GM18951 (cell line): ENCODE results near the gene CELA1.

Experiments
- POLR2A ChIP-seq: IDR thresholded peaks from 4 replicates; pipeline ENCODE4 v1.6.1; 2011; ENCODE audit warnings: mild to moderate bottlenecking; ENCODE audit not compliant: insufficient read length, insufficient read depth; ENCODE audit errors: extremely low read depth
- in situ Hi-C: fragments of 300-500 bp; cut with MboI; formaldehyde crosslinking; loops from one replicate; pipeline ENCODE4 v1.12.0; 2022; ENCODE audit warnings: low sequenced_read_pairs, mixed read lengths, inconsistent platforms; ENCODE audit not compliant: unreplicated experiment

CELA1 gene

GRCh38 chr12:51368640-51369517 is 22.4 kb upstream of the CELA1 start:
- in situ Hi-C loops, result no loop called here
- TF ChIP-seq POLR2A, result peak; percentile 45

GRCh38 chr12:51365276-51365675 is 18.8 kb upstream of the CELA1 start:
- in situ Hi-C loops, result no loop called here
- TF ChIP-seq POLR2A, result no peak

DNA sequence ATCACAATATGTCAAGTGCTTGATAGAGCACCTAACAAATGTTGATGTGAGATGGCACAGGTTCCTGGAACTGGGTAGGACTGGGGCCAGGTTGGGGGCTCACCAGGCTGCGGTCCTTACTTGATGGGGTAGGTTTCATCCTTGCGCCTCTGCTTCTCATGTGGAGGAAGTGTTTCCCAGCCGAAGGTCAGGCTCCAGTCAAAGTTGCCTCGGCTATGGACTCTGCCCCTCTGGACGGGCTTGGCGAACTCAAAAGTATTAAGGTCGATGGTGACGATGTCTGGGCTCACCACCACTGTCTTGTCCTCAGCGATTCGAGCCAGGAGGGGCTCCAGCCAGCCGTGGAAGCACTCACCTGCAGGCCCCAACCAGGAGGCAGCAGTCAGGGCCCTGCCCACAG is 17.5 kb upstream of the CELA1 start:
- no peak for TF ChIP-seq POLR2A
- in situ Hi-C loops, result no loop called here

DNA sequence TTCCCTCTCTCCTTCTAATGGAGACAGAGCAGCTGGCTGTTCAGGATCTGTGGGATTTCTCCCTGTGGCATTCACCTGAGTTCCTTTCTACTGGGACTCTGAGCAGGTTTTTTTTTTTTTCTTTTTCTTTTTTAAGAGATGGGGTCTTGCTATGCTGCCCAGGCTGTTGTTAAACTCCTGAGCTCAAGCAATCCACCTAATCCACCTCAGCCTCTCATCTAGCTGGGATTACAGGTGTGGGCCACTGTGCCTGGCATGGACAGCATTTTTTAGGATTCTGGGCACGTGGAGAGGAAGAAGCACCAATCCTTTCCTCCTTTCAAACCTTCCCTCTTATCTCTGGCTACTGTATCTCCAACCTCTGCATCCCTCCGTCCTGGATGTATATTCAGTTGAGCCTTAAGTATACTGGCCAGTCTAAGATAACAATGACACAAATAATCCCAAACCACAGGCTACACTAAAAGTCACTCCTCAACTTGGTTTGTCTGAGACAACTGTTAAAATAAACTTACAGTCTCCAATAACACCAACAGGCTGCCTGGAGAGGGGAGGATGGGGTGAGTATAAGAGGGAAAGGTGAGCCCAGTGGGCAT is 16.4 kb upstream of the CELA1 start:
- TF ChIP-seq POLR2A, result no peak
- in situ Hi-C loops, result no loop called here

DNA sequence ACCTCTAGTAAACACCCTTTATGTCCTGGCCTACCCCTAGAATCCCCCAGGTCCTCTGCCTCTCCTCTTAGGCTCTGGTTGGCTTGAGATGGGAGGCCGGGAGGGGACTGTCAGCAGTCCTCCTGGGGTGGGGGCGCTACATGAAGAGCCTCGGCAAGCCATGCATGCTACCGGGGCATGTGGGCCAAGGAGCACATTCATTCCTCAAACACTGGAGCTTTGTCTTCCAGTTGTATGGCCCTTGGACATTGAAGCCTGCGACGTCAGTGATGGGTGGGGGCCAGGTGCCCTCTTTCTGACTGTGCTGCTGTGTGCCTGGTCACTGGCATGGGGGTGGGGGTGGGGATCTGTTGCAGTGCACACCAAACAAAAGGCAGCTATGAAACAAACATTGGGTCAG is 15.8 kb upstream of the CELA1 start:
- in situ Hi-C loops, result no loop called here
- no peak for TF ChIP-seq POLR2A

GRCh38 chr12:51361161-51362016 is 14.9 kb upstream of the CELA1 start:
- no peak for TF ChIP-seq POLR2A
- in situ Hi-C loops, result no loop called here

DNA sequence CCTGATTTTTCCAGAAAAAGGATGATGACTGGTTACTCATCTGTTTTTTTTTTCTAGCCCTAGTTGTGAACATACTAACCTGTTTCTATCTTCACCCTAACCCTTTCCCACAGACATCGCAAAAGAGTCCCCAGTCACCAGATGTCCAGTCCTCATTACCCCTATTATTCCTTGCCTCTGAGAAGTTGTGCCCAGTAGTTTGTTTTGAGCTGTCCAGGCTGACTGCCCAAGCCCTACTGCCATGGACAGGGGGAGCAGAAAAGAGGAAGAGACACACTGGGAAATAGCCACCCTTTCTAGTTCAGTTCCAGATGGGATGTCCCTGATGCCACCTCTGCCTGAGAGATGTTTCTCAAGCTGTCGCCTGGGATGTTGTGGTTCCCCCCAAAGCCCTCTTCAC is 13.8 kb upstream of the CELA1 start:
- in situ Hi-C loops, result no loop called here
- TF ChIP-seq POLR2A, result no peak

DNA sequence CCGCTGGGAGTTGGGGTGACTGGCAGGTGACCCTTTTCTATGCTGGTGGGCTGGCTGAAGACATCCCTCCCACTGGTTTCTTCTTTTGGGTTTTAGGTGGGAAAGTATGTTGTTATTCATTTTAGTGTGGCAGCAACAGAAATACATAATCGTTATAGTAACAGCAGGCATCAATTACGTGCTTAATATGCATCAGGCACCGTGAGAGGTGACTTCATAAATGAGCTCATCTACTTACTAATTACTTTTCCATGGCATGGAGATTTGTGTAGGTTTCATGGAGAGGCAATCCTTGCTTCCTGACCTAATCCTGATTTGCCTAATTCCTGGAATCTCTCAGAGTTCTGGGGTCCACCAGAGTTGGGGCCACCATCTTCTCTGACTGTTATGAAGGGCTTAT is 13.4 kb upstream of the CELA1 start:
- in situ Hi-C loops, result no loop called here
- TF ChIP-seq POLR2A, result no peak

GRCh38 chr12:51358496-51358895 is 12.0 kb upstream of the CELA1 start:
- no peak for TF ChIP-seq POLR2A
- in situ Hi-C loops, result no loop called here

- in situ Hi-C loops, result no loop called here
- TF ChIP-seq POLR2A, result no peak
These were observed 11.0 kb upstream of the CELA1 start for GRCh38 chr12:51357374-51358047.

GRCh38 chr12:51351913-51352532 is 5.5 kb upstream of the CELA1 start:
- TF ChIP-seq POLR2A, result no peak
- in situ Hi-C loops, result no loop called here

DNA sequence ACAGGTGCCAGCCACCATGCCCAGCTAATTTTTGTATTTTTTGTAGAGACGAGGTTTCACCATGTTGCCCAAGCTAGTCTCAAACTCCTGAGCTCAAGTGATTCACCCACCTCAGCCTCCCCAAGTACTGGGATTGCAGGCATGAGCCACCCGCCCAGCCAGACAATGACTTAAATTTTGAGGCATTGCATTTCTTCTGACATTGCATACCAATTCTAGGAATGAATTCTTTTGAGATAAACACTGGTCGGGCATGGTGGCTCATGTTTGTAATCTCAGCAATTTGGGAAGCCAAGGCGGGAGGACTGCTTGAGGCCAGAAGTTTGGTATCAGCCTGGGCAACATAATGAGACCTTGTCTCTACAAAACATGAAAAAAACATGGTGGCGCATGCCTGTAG is 2.5 kb upstream of the CELA1 start:
- TF ChIP-seq POLR2A, result no peak
- in situ Hi-C loops, result loop anchor here (25.0 kb wide), 1 partner anchor 287 kb away; no protein-coding TSS in a partner anchor
